Measurements from ENCODE around the gene SLC48A1. TPM values are rescaled to one million over a fixed set of nuclear protein-coding genes. Genes with fewer than 3 reads are reported as not detected.
"Not testable (repeated sequence)": the region's sequence is repeated elsewhere in the genome, so short reads cannot be mapped to it uniquely, and the experiment has no call there.

The SLC48A1 gene
- total RNA-seq, 4 donors from 2014 or later: 18.9 to 35.4 (median 25.4) TPM

DNA sequence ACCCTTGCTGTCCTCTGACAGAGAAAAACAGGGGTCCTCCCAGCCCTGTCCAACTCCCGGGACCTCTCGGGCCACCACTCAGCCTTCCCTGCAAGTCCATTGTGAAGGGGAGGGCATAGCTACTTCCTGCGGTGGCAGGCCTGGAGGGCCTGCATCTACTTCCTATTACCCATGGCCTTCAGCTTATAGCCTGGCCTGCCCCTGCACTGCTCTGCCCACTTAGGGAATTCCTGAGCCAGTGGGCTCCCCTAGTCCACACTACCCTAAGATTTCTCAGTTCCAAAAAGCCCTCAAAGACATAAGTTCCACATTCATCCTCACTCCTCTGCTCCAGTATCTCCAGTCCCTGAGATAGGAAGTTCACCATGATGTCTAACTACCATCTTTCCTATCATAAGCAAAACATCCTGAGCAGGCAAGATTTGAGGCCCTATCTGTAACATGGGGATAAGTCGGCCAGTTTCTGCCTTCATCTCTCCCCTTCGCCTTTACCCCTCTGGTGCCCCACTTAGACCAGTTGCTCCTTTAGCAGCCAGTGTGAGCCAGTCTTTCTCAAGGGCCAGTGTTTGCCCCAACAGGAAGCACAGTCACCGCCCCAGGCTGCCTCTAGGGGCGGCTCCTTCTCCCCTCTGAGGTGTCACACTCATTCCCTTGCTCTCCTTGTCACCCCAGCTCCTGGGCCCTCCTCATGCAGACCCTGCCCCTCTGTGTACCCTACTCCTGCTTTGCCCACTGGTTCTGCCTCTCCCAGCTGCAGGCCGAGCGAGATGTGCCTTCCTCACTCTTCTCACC, 35.7 kb downstream of the SLC48A1 start:
- no peaks in the 10 kb centered on the region for H3K27me3 ChIP-seq
- no peak for TF ChIP-seq POLR2A (IDR thresholded peaks at IDR 0.05)
- TF ChIP-seq, protein P1, sequence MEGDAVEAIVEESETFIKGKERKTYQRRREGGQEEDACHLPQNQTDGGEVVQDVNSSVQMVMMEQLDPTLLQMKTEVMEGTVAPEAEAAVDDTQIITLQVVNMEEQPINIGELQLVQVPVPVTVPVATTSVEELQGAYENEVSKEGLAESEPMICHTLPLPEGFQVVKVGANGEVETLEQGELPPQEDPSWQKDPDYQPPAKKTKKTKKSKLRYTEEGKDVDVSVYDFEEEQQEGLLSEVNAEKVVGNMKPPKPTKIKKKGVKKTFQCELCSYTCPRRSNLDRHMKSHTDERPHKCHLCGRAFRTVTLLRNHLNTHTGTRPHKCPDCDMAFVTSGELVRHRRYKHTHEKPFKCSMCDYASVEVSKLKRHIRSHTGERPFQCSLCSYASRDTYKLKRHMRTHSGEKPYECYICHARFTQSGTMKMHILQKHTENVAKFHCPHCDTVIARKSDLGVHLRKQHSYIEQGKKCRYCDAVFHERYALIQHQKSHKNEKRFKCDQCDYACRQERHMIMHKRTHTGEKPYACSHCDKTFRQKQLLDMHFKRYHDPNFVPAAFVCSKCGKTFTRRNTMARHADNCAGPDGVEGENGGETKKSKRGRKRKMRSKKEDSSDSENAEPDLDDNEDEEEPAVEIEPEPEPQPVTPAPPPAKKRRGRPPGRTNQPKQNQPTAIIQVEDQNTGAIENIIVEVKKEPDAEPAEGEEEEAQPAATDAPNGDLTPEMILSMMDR (IDR thresholded peaks at IDR 0.05): peak in 3 of 6 experiments; percentile 16 to 27 (median 17)
- WGBS, 2 donors: 61 to 63% methylated on average over 6 to 9 of the region's 9 CpGs
- intact Hi-C loops (cut with DNase I): no loop called here
- no peak for DNase-seq
- H3K27ac ChIP-seq: peak overlapping the region; percentile 57 to 99 (median 98)
- H3K4me1 ChIP-seq: peaks cover 87 to 100% (median 94%) of the 10 kb centered on the region in 3 donors
- H3K9me3 ChIP-seq: no peaks in the 10 kb centered on the region
- peak overlapping the region in 1 of 4 donors; percentile 40 for H3K4me3 ChIP-seq
- peaks cover 0 to 16% (median 0%) of the 10 kb centered on the region in 3 donors for H3K36me3 ChIP-seq

DNA sequence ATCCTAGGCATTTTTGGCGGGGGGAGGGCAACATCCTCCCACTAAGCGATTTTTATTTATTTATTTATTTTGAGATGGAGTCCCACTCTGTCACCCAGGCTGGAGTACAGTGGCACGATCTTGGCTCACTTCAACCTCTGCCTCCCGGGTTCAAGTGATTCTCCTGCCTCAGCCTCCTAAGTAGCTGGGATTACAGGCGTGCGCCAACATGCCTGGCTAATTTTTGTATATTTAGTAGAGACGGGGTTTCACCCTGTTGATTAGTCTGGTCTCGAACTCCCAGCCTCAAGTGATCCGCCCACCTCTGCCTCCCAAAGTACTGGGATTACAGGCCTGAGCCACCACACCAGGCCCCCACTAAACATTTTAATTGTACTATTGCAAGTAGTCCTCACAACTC, 36.5 kb downstream of the SLC48A1 start:
- H3K27me3 ChIP-seq; DNase-seq; H3K4me3 ChIP-seq; H3K9me3 ChIP-seq; intact Hi-C loops (cut with DNase I): not testable (repeated sequence)
- WGBS, 2 donors: 57 to 64% methylated on average over 9 of the region's 9 CpGs
- Histone ChIP-seq H3K4me1 (peaks cover 88 to 100% (median 94%) of the 10 kb centered on the region in 3 donors), H3K36me3 (peaks cover 0 to 16% (median 0%) of the 10 kb centered on the region in 3 donors), H3K27ac (peak overlapping the region; percentile 57 to 99 (median 98))

DNA sequence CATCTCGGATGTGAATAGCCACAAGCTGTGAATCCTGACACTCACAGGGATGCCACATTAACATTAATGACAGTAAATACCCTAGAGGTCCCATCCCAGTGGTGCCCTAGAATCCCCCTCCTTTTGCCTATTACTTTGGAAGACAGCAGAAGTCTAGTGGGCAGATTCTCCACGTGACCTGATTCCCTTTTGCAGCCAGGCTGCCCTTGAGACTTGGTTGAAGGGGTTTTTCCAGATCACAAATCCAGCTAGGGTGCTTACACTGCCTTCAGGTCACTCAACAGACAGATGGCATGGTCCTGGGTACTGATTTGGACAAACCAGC, 38.0 kb downstream of the SLC48A1 start:
- intact Hi-C loops (cut with DNase I): no loop called here
- whole genome bisulfite sequencing, 2 donors: 58% methylated on average over 2 of the region's 2 CpGs; no CpG with 5 or more reads in 1 of the 2 donors

DNA sequence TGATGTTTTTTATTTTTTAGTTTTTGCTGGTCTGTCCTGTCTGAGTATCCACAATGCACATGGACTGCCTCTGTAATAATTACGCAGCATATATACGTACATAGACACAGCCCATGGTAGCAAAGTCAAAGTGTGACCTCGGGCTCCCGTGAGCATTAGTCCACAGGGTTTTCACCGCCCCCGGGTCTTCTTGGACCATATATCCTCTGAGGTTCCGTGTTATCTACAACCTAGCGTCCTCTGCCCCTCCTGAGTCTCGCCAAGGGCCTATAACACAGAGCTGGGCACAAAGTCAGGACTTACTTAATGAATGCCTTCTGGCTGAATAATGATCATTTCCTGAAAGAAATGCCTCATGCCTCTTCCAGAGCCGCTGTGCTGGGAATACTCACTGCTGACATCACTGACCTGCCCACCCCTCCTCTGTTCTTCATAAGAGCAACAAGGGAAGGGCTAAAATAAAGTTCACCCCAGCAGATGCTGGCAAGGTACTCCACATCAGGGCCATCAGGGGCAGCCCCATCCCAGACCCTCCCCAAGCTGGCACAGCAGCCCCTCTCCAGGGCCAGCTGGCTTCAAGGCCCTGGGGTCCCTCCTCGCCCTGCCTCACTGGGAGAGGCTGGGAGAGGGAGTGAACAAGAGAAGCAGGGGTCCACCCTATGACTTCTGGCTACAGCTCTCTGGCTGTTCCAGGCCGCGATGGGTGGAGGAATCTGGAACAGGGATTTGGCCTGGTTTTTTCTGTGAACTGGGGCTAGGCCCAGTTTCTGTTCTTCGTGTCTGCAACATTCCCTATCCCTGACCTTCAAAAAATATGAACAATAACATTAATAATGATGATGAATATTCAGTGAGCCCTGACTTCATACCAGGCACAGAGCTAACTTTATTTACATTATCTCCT, 38.8 kb downstream of the SLC48A1 start:
- WGBS, 2 donors: 28 to 29% methylated on average over 14 of the region's 14 CpGs
- TF ChIP-seq, protein P1 (IDR thresholded peaks at IDR 0.05): no peak
- TF ChIP-seq POLR2A (IDR thresholded peaks at IDR 0.05): peak in 1 of 4 donors; percentile 23

More for the DNA sequence above, 38.0 kb downstream of the SLC48A1 start:
- no peaks in the 10 kb centered on the region for H3K9me3 ChIP-seq
- H3K27ac ChIP-seq: peak overlapping the region; percentile 86 to 99 (median 98)
- peaks cover 85 to 100% (median 95%) of the 10 kb centered on the region in 3 donors for H3K4me1 ChIP-seq
- TF ChIP-seq POLR2A (IDR thresholded peaks at IDR 0.05): no peak
- TF ChIP-seq, protein P1 (IDR thresholded peaks at IDR 0.05): no peak
- H3K36me3 ChIP-seq: peaks cover 0 to 2% (median 0%) of the 10 kb centered on the region in 3 donors
- H3K27me3 ChIP-seq: no peaks in the 10 kb centered on the region
- no peak for DNase-seq
- H3K4me3 ChIP-seq: no peak overlapping the region

DNA sequence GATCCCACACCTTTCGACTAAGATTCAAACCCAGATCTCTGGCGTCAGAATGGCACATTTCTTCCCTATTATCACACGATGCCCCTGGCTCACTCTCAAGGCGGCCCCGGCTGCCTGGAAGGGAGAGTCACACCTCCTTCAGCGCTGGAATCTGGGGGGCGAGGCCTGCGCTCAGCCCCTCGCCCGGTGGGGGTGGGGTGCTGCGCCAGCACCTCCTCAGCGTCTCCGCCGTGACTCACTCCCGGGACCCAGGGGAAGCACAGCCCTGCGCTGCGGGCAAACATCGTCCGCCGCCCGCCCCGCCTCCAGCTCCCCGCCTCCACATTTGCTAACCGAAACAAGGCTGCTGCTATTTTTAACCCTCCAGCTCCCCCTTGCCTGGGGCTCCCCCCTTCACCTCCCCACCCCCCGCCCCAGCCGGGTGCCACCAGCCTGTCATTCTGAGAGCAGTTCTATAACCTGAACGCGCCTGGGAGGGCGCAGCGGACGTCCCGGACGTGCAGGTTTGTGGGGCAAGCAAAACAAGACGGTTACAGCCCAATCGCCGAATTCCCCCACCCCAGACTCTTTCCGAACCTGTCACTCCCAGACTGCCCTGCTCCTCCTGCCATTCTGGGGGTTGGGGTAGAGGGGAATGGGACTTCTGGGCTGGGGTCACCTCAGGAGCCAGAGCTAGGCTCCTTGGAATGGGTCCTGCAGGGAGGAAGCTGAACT, 39.9 kb downstream of the SLC48A1 start:
- Histone ChIP-seq H3K27me3 (no peaks in the 10 kb centered on the region), H3K36me3 (no peaks in the 10 kb centered on the region), H3K4me1 (peaks cover 91 to 100% (median 95%) of the 10 kb centered on the region in 3 donors), H3K27ac (peak overlapping the region; percentile 86 to 99 (median 98)), H3K9me3 (no peaks in the 10 kb centered on the region), H3K4me3 (peak overlapping the region; percentile 26 to 63 (median 49))
- WGBS, 2 donors: 0% methylated on average over 3 to 18 of the region's 37 CpGs
- DNase-seq: no peak
- TF ChIP-seq POLR2A (IDR thresholded peaks at IDR 0.05): peak in 1 of 4 donors; percentile 63
- TF ChIP-seq, protein P1 (IDR thresholded peaks at IDR 0.05): no peak
- intact Hi-C loops (cut with DNase I): no loop called here

More for the DNA sequence above, 38.8 kb downstream of the SLC48A1 start:
- no peak for DNase-seq
- H3K27ac ChIP-seq: peak overlapping the region; percentile 86 to 99 (median 98)
- H3K36me3 ChIP-seq: no peaks in the 10 kb centered on the region
- intact Hi-C loops (cut with DNase I): no loop called here
- H3K4me1 ChIP-seq: peaks cover 87 to 100% (median 95%) of the 10 kb centered on the region in 3 donors
- peak overlapping the region in 2 of 4 donors; percentile 47 to 63 for H3K4me3 ChIP-seq
- H3K9me3 ChIP-seq: no peaks in the 10 kb centered on the region
- no peaks in the 10 kb centered on the region for H3K27me3 ChIP-seq
